ENCODE measurements around the gene DNAJB6. TPM values are rescaled to one million over a fixed set of nuclear protein-coding genes. Genes with fewer than 3 reads are reported as not detected.
A peak's percentile ranks its signal among the peaks of the same experiment; 100 is the strongest.

DNAJB6 gene
- total RNA-seq, 2 donors from 2014 or later, result 116 to 154 TPM

DNA sequence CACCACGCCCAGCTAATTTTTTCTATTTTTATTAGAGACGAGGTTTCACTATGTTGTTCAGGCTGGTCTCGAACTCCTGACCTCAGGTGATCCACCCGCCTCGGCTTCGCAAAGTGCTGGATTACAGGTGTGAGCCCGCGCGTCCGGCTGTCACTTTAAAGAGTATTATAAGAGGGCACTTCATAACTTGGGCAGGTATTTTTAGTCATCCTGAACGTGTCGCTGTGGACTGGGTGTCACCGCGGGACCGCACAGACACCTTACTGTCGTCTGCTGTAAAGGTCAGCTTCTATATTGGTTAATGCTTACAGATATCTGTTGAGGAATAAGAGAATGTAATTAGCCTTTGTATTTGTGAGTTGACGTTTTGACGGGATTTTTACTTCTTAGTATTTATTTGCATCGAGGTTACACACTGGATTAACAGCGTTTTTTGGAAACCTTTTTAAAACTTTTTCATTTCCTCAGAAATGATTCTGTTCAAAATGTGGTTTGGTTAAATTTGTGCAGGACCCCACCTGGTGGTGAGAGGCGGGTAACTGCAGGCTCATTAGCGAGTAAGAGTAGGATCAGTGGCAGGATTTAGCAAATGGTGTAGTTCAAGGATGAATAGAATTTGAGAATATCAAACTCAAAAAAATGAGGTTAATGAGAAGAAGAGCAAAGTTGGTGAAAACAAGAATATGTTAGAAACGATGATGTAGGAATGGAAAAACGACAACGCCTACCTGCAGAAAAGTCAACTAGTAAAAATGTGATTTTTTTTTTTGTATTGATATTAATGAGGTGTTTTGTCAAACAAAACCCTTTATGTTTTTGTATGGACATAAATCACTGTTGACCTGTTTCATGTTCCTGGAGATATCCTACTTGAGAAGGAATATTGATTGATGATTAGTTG, 3.2 kb downstream of the DNAJB6 start:
- Histone ChIP-seq H3K36me3 (no peaks in the 10 kb centered on the region), H3K27ac (no peak overlapping the region), H3K27me3 (replicated peaks; ENCODE audit: insufficient read depth) (no peaks in the 10 kb centered on the region), H3K9me3 (no peaks in the 10 kb centered on the region), H3K4me1 (ENCODE audit: control insufficient read depth in 1 of 2, low read depth in 2 of 2) (peaks cover 29 to 51% of the 10 kb centered on the region in 2 donors), H3K4me3 (peak overlapping the region; percentile 17)
- ATAC-seq (ENCODE audit: insufficient number of reproducible peaks, low FRiP score, low read depth) (no peak), DNase-seq (ENCODE audit: low spot score) (no peak)
- TF ChIP-seq, protein P1, sequence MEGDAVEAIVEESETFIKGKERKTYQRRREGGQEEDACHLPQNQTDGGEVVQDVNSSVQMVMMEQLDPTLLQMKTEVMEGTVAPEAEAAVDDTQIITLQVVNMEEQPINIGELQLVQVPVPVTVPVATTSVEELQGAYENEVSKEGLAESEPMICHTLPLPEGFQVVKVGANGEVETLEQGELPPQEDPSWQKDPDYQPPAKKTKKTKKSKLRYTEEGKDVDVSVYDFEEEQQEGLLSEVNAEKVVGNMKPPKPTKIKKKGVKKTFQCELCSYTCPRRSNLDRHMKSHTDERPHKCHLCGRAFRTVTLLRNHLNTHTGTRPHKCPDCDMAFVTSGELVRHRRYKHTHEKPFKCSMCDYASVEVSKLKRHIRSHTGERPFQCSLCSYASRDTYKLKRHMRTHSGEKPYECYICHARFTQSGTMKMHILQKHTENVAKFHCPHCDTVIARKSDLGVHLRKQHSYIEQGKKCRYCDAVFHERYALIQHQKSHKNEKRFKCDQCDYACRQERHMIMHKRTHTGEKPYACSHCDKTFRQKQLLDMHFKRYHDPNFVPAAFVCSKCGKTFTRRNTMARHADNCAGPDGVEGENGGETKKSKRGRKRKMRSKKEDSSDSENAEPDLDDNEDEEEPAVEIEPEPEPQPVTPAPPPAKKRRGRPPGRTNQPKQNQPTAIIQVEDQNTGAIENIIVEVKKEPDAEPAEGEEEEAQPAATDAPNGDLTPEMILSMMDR (IDR thresholded peaks at IDR 0.05), result peak; percentile 90

DNA sequence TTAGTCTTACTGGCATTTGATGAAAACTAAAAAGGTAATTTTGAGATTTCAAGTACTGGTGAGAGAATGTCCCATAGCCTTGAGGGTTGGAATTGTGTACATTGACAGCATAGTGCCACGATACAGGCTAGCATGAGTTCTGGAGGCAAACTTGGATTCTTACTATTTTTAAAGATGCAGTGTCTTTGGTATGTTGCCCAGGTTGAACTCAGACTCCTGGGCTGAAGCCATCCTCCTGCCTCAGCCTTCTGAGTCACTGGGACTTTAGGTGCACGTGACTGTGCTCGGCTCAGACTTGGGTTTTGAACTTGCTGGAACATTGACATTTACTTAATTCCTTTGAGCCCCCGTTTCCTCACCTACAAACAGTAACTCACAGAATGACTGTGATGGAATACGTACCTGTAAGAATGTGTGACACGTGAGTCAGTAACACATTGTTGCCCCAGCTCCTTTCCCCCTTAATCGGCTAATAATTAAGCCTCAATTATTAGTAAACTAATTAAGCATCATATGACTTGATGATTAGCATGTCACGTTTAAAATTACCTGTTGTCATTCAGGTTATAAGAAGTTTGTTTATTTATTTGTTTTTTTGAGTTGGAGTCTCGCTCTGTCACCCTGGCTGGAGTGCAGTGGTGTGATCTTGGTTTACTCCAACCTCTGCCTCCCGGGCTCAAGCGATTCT, 10.6 kb downstream of the DNAJB6 start:
- Histone ChIP-seq H3K27me3 (replicated peaks; ENCODE audit: insufficient read depth) (no peaks in the 10 kb centered on the region), H3K27ac (peak overlapping the region; percentile 84 to 90), H3K9me3 (no peaks in the 10 kb centered on the region), H3K4me3 (peak overlapping the region; percentile 71), H3K4me1 (ENCODE audit: control insufficient read depth in 1 of 2, low read depth in 2 of 2) (peaks cover 38 to 57% of the 10 kb centered on the region in 2 donors), H3K36me3 (no peaks in the 10 kb centered on the region)
- TF ChIP-seq, protein P1 (IDR thresholded peaks at IDR 0.05), result no peak
- DNase-seq (ENCODE audit: low spot score) (peak; percentile 38), ATAC-seq (ENCODE audit: insufficient number of reproducible peaks, low FRiP score, low read depth) (peak; percentile 91)

DNA sequence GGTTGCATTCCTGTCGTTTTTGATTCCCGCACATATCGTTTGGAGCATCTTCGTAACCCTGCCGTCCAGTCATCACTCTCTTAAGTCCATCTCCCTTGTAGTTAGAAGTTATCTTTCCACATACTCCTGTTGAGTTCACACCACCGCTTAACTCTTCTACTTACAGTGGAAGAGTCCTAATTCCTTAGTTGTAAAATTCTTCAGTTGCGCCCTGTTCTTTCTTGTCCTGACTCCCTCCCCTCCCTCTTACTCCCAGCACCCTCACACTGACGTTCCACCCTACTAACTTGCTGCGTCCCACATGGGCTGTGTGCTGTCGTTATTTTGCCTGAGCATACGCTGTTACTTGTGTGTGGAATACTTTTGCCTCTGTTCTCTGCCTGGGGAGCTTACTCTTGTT, 11.7 kb downstream of the DNAJB6 start:
- H3K27ac ChIP-seq, result peak overlapping the region in 1 of 2 donors; percentile 90
- ATAC-seq (ENCODE audit: insufficient number of reproducible peaks, low FRiP score, low read depth), result no peak

DNA sequence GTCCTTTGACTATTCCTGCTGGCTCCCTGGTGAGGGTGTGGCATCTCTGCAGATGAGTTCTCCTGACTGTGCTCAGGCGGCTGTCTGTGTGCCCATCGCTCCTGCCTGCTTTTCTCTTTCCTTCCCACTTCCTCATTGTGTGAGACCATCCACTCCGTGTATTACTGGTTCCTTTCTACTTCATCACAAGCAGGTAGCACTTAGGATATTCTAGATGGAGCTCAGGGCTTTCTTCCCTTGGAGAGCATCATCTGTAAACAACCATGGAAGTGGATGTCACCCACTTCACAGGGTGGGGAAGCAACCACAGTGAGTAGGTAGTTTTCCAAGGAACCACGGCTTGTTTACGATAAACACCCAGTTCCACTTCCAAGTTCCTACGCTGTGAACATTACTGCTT, 15.7 kb downstream of the DNAJB6 start:
- H3K9me3 ChIP-seq, result no peaks in the 10 kb centered on the region

More for the DNA sequence above, 11.7 kb downstream of the DNAJB6 start:
- H3K4me1 ChIP-seq (ENCODE audit: control insufficient read depth in 1 of 2, low read depth in 2 of 2), result peaks cover 32 to 58% of the 10 kb centered on the region in 2 donors
- H3K9me3 ChIP-seq, result no peaks in the 10 kb centered on the region
- H3K36me3 ChIP-seq, result no peaks in the 10 kb centered on the region
- TF ChIP-seq, protein P1 (IDR thresholded peaks at IDR 0.05), result no peak
- no peak for DNase-seq (ENCODE audit: low spot score)
- H3K27me3 ChIP-seq (replicated peaks; ENCODE audit: insufficient read depth), result no peaks in the 10 kb centered on the region
- H3K4me3 ChIP-seq, result no peak overlapping the region

More for the DNA sequence above, 15.7 kb downstream of the DNAJB6 start:
- ATAC-seq (ENCODE audit: insufficient number of reproducible peaks, low FRiP score, low read depth) (no peak), DNase-seq (ENCODE audit: low spot score) (no peak)
- H3K27me3 ChIP-seq (replicated peaks; ENCODE audit: insufficient read depth), result no peaks in the 10 kb centered on the region
- no peak overlapping the region for H3K4me3 ChIP-seq
- TF ChIP-seq, protein P1 (IDR thresholded peaks at IDR 0.05), result no peak
- H3K36me3 ChIP-seq, result no peaks in the 10 kb centered on the region
- no peak overlapping the region for H3K27ac ChIP-seq
- H3K4me1 ChIP-seq (ENCODE audit: control insufficient read depth in 1 of 2, low read depth in 2 of 2), result peaks cover 36 to 68% of the 10 kb centered on the region in 2 donors

Data from thoracic aorta (tissue), 2 donors.